ENCODE measurements around the gene KRTAP19-8.

- TF ChIP-seq POLR2AphosphoS5 (IDR thresholded peaks at IDR 0.05; ENCODE audit: low read depth) (no peak), CTCF (IDR thresholded peaks at IDR 0.05; ENCODE audit: insufficient read depth, low read length) (no peak), GABPA (IDR thresholded peaks at IDR 0.05; ENCODE audit: low read depth) (no peak)
- TF ChIP-seq, protein P1, sequence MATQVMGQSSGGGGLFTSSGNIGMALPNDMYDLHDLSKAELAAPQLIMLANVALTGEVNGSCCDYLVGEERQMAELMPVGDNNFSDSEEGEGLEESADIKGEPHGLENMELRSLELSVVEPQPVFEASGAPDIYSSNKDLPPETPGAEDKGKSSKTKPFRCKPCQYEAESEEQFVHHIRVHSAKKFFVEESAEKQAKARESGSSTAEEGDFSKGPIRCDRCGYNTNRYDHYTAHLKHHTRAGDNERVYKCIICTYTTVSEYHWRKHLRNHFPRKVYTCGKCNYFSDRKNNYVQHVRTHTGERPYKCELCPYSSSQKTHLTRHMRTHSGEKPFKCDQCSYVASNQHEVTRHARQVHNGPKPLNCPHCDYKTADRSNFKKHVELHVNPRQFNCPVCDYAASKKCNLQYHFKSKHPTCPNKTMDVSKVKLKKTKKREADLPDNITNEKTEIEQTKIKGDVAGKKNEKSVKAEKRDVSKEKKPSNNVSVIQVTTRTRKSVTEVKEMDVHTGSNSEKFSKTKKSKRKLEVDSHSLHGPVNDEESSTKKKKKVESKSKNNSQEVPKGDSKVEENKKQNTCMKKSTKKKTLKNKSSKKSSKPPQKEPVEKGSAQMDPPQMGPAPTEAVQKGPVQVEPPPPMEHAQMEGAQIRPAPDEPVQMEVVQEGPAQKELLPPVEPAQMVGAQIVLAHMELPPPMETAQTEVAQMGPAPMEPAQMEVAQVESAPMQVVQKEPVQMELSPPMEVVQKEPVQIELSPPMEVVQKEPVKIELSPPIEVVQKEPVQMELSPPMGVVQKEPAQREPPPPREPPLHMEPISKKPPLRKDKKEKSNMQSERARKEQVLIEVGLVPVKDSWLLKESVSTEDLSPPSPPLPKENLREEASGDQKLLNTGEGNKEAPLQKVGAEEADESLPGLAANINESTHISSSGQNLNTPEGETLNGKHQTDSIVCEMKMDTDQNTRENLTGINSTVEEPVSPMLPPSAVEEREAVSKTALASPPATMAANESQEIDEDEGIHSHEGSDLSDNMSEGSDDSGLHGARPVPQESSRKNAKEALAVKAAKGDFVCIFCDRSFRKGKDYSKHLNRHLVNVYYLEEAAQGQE (IDR thresholded peaks at IDR 0.05; ENCODE audit: insufficient replicate concordance, low read depth) = no peak
Measured at GRCh38 chr21:31008355-31008754, 29.9 kb downstream of the KRTAP19-8 start.
